HG02759 (cell line): ENCODE results near the gene NEMP1.
A peak's percentile ranks its signal among the peaks of the same experiment; 100 is the strongest.
"Not testable (repeated sequence)": the region's sequence is repeated elsewhere in the genome, so short reads cannot be mapped to it uniquely, and the experiment has no call there.

ENCODE experiments used
- ATAC-seq: cut with Tn5 transposase; IDR thresholded peaks from one replicate; pipeline ENCODE4 v1.9.1; 2021; ENCODE audit warnings: mild to moderate bottlenecking, moderate library complexity; ENCODE audit not compliant: unreplicated experiment

The NEMP1 gene, protein sequence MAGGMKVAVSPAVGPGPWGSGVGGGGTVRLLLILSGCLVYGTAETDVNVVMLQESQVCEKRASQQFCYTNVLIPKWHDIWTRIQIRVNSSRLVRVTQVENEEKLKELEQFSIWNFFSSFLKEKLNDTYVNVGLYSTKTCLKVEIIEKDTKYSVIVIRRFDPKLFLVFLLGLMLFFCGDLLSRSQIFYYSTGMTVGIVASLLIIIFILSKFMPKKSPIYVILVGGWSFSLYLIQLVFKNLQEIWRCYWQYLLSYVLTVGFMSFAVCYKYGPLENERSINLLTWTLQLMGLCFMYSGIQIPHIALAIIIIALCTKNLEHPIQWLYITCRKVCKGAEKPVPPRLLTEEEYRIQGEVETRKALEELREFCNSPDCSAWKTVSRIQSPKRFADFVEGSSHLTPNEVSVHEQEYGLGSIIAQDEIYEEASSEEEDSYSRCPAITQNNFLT

DNA sequence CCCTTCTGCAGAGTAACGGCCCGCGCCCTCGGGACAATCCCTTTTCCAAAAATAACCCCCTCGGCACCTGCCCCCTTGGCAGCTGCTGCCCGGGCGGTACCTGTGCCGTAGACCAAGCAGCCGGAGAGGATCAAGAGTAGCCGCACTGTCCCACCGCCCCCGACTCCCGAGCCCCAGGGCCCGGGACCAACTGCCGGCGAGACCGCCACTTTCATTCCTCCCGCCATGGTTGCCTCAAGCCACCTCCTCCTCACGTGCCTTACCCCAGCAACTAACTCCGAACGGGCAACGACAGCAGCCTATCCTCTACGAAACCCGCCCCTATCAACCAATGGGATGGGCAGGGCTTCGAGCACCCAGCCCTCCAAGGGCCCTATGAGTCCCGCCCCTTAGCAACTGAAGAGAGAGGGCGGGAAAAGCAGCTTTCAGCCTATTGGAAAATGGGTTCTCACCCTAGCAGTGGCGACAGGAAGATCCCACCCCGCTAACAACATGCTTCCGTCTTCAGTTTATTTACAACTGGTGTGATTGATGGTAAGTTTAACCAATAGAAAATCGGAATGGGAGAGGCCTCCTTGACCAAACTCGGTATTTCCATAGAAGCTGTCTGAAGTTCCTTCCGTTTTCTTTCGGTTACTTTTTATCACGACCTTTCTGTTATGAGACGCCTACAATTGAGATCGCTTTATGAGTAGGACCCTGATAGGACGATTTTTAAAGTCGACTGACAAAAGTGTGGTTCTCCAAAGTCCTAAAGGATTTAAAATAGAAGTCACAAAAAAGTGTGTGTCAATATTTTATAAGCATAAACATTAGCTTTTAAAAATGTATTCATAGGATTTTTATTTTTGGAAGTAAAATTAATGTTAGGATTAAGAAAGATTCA, at the start of gene NEMP1:
Gene NEMP1 (minus strand): TSS at position 273 of the 886 bp plus-strand sequence. CDS start 46 bp downstream, at position 227.
- ATAC-seq = peak; percentile 96

GRCh38 chr12:57127726-57128518, 49.3 kb upstream of the NEMP1 start, which contains the start of gene LRP1:
TSS of gene LRP1 (plus strand) at chr12:57128483. CDS start at chr12:57128965, 482 bp downstream.
- no peak for ATAC-seq

DNA sequence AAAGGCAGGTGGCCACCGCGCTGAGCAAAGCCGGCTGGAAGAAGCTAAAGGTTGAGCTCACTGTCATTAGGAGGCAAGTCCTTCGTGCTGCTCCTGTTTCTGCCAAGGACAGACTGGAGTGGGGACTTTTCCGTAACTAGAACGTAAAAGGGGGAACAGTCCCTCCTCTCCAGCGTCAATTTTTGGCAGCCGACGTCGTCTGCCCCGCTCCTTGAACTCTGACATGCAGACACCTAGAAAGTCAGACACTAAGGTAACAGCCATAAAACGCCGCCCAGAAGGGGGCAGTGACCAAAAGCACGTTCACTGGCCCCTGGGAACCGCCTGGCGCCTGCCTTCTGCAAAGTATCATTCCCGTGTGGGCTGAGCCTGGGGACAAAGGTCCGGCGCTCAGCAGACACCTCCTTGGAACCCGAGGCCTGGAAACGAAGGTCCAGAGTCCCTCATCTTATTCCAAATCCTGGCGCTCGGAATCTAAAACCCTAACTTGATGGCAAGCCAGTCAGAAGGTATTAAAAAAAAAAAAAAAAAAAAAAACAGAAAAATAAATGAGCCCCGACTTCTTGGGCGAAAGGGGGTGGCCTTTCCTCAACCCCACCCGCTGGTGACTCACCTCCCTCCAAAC, 48.6 kb upstream of the NEMP1 start:
- ATAC-seq = no peak

- ATAC-seq = no peak
Observed at GRCh38 chr12:57126561-57126960, 48.0 kb upstream of the NEMP1 start.

DNA sequence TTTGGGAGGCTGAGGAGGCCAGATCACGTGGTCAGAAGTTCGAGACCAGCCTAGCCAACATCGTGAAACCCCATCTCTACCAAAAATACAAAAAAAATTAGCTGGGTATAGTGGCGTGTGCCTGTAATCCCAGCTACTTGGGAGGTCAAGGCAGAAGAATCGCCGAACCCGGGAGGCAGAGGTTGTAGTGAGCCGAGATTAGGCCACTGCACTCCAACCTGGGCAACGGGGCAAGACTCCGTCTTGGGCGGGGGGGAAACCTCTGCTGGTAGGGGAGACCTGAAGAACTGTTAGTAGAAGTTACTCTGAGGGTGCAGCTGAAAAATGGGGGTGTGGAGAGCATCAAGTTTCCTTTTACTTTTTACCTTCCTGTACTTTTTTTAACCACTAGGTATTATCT, 47.5 kb upstream of the NEMP1 start:
- ATAC-seq = no peak

GRCh38 chr12:57124261-57124877, 45.8 kb upstream of the NEMP1 start:
- ATAC-seq = peak; percentile 44

GRCh38 chr12:57123813-57124212, 45.2 kb upstream of the NEMP1 start:
- no peak for ATAC-seq

- ATAC-seq = not testable (repeated sequence)
Observed at GRCh38 chr12:57120718-57121117, 42.1 kb upstream of the NEMP1 start.

DNA sequence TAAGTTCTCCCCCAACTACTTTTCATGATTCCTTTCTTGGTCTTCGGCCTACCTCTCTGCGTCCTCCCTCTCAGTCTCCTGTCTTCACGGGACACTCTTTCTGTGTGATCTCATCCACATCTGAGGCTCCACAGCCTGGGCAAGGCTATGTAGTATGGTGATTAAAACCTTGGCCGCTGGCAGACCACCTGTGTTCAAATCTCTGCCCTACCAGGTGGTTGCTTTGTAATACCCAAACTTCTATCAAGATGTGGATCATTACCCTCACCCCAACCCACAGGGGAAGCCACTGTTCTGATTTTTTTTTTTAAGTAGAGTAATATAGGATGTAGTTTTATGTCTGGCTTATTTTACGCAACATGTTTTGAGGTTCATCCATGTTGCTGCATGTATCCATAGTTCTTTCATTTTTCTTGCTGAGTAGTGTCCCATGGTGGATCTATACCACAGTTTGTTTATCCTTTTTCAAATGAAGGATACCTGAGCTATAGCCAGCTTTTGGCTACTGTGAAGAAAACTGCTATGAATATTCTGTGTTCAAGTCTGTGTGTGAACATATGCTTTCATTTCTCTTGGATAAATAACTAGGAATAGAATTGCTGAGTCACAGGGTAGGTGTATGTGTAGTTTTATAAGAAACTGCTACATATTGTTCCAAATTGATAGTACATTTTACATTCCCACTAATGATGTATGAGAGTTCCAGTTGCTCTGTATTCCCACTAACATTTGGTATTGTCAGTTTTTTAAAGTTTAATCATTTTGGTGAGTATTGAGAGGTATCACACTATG, 40.9 kb upstream of the NEMP1 start:
- no peak for ATAC-seq

DNA sequence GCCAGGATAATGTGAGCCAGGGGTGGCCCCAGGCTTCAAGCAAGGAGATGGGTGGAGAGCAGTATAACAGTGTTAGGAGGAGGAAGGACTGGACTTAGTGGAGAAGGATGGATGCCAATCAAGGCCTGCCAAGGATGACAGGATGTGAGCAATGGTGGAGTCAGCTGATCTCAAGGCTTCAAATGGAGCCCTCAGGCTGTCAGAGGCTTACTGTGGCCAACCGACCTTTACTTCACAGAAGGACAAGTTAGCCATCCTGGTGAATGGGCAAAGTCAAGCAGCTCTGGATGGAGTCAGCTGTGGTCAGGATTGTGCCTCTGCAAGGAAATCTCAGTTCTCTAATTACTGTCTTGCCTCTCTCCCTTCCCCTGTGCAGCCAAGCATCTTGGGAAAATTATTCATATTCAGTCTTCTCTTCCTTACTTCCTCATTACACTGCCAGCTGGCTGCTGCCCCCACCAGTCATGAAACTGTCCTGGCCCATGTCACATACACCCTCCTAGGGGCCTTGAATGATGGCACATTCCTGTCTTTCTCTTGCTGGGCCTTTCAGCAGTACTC, 40.2 kb upstream of the NEMP1 start:
- ATAC-seq = no peak

- no peak for ATAC-seq
Observed at GRCh38 chr12:57116580-57117281, 38.1 kb upstream of the NEMP1 start.

DNA sequence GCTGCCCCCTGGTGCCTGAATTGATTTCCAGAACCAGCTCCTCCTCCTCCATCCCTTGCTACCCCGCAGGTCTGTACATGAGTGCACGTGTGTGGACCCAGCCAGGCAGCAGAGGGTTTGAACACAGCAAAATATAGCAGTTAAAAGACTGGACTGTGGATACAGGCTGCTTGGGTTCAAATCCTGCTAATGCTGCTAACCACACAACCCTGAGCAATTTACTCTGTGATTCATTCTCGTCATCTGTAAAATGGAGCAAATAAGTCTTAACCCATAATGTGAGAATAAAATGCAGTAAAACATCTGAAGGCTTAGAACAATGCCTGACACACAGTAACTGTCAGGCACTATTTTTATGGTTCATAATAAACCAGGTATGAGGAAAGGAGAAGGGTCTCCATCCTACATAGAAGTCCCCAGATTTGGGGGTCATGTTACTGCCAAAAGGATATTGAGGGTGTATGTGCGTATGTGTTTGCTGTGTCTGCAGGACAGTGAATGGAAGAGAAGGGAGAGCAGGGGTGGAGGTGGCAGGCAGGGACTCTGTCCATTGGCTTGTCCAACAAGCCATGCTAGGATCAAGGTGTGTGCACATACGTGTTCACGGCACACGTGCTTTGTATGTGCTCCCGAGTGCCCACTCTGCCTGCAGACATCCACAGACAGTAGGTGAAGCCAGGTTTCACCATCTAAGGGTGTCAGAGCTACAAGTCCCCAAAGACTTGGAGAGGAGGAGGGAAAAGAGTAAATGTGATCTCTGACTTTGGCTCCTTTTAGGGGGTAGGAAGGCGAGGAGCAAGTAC, 34.1 kb upstream of the NEMP1 start:
- ATAC-seq = no peak

- ATAC-seq = peak; percentile 53
Observed at GRCh38 chr12:57111031-57111734, 32.6 kb upstream of the NEMP1 start, which contains the start of gene STAT6. TSS of gene STAT6 (minus strand) at chr12:57111362. CDS start at chr12:57108278, 3,084 bp downstream.

- ATAC-seq = peak; percentile 61
Observed at GRCh38 chr12:57110104-57111030, 31.8 kb upstream of the NEMP1 start.
